GM12891 (cell line): Measurements from ENCODE around the gene SKI.
A peak's percentile ranks its signal among the peaks of the same experiment; 100 is the strongest.
"Not testable (repeated sequence)": the region's sequence is repeated elsewhere in the genome, so short reads cannot be mapped to it uniquely, and the experiment has no call there.

Experiments
- DNase-seq: peaks from one replicate; pipeline ENCODE4 v3.0.0; 2011; ENCODE audit warnings: low spot score; ENCODE audit not compliant: insufficient read length
- FAIRE-seq: peaks from 2 replicates; lab custom pipeline; 2011; peaks lifted over from hg19 to GRCh38; lab: Jason Lieb, UNC
- PAX5 ChIP-seq: IDR thresholded peaks from 2 replicates; pipeline ENCODE4 v1.6.1; 2011; ENCODE audit warnings: low read length, moderate library complexity, mild to moderate bottlenecking; ENCODE audit not compliant: insufficient read depth, severe bottlenecking
- POLR2A ChIP-seq: IDR thresholded peaks from 2 replicates; pipeline ENCODE4 v1.6.1; 2011; ENCODE audit warnings: low read depth, low read length, control low read depth
- POLR2AphosphoS5 ChIP-seq: IDR thresholded peaks from 2 replicates; pipeline ENCODE4 v1.6.1; 2011; ENCODE audit warnings: low read depth, low read length, control low read depth
- POU2F2 ChIP-seq: IDR thresholded peaks from 2 replicates; pipeline ENCODE4 v1.6.1; 2011; ENCODE audit warnings: low read depth, mild to moderate bottlenecking, control low read depth, low read length, moderate library complexity
- SPI1 ChIP-seq: IDR thresholded peaks from 2 replicates; pipeline ENCODE4 v1.6.1; 2011; ENCODE audit warnings: low read depth, low read length, control low read depth
- TAF1 ChIP-seq: IDR thresholded peaks from 2 replicates; pipeline ENCODE4 v1.6.1; 2011; ENCODE audit warnings: low read depth, low read length, control low read depth

The SKI gene

GRCh38 chr1:2288816-2289536, 60.9 kb downstream of the SKI start:
- FAIRE-seq (no peak), DNase-seq (no peak)
- TF ChIP-seq POLR2AphosphoS5 (no peak), POLR2A (no peak), PAX5 (no peak), SPI1 (no peak), TAF1 (no peak), POU2F2 (no peak)

GRCh38 chr1:2289607-2290006, 61.5 kb downstream of the SKI start:
- DNase-seq = no peak

GRCh38 chr1:2290171-2290578, 62.1 kb downstream of the SKI start:
- no peak for DNase-seq
- no peak for TF ChIP-seq POLR2A
- TF ChIP-seq PAX5 = no peak
- peak; percentile 23 for FAIRE-seq

More at GRCh38 chr1:2289607-2290006, 61.5 kb downstream of the SKI start:
- TF ChIP-seq PAX5 (no peak), TAF1 (no peak), POLR2AphosphoS5 (no peak), SPI1 (no peak), POLR2A (no peak), POU2F2 (no peak)
- no peak for FAIRE-seq

DNA sequence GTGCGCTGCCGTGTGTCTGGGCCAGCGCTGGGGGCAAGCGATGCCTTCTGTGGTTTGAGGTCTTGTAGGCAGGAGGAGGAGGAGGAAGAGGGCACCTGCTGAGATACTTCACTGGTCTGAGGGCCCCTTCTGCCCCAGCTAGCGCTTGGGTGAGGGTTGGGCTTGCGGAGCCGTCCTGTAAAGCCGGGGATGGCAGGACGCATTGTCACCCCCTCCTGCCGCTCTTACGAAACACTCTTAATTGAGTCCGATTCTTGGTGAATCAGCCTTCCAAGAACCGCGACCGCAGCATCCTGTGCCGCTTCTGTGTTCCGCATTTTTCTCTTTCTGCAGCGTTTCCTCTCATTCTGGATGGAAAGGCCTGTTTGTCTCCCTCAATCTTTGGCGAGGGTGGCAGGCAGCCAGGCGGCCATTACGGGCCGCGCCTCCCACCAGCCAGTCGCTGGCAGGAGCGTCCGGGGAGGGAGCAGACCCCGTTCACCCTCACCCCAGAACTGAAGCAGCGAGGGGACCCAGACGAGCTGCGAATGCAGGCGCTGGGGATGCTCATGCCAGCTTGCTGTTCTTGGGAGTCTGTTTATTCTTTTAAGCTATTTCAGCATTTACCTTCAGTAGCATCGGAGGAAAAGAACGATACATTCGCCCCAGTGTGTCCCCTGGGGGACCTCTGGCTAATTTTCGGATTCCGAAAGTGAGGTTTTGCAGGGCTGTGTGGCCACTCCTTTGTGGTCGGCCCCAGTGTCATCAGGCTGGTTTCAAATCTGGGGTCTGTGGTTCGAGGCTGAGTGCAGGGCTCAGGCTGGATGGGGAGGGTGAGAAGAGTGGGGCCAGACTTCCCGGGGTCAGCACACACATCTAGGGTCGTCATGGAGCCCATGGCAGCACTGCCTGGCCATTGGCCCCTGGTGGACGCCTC, 62.7 kb downstream of the SKI start:
- TF ChIP-seq PAX5 = no peak
- TF ChIP-seq SPI1 = peak; percentile 91
- no peak for DNase-seq
- FAIRE-seq = peak; percentile 85

- DNase-seq (no peak), FAIRE-seq (peak; percentile 38)
- TF ChIP-seq PAX5 = no peak
- TF ChIP-seq SPI1 = no peak
- no peak for TF ChIP-seq POLR2AphosphoS5
- no peak for TF ChIP-seq POU2F2
- no peak for TF ChIP-seq TAF1
- TF ChIP-seq POLR2A = no peak
These were observed 63.5 kb downstream of the SKI start for GRCh38 chr1:2291577-2291976.

GRCh38 chr1:2292725-2293450, 64.8 kb downstream of the SKI start:
- TF ChIP-seq POLR2A (no peak), SPI1 (no peak), POU2F2 (no peak), POLR2AphosphoS5 (no peak), TAF1 (no peak), PAX5 (no peak)
- no peak for FAIRE-seq
- DNase-seq = no peak

- TF ChIP-seq POLR2A = no peak
- no peak for TF ChIP-seq PAX5
- FAIRE-seq = no peak
- no peak for DNase-seq
These were observed 66.1 kb downstream of the SKI start for GRCh38 chr1:2294033-2294724.

DNA sequence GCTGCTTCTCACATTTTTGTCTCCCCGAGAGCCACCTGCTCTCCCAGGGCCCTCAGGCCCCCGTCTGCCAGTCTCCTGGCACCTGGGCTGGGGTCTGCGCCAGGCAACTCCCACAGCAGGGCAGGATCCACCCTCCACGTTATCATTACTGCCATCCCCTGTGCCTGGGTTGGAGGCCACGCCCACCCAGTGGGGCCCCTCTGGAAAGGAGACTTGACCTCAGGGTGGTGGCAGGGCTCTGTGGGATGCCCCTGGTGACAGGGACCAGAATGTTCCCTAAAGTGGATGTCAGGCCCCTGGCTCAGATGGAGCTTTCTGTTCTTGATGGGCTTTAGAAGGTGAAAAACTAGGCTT, 66.6 kb downstream of the SKI start:
- DNase-seq = no peak
- TF ChIP-seq POLR2A (no peak), SPI1 (no peak), POLR2AphosphoS5 (no peak), POU2F2 (no peak), PAX5 (no peak), TAF1 (no peak)
- FAIRE-seq = no peak

DNA sequence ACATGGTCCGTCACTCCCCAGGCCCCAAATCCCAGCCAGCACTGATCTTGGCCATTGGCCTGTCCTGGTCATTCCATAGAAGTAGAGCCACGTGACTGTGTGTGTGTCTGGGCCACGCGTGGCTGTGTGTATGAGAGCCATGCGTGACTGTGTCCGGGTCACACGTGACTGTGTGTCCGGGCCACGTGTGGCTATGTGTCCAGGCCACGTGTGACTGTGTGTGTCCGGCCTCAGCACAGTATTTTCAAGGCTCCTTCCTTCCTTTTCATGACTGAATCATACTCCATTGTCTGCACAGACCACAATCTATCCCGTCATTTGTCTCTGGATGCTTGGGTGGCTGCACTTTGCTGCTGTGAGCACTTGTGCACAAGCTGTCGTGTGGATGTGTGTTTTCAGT, 67.4 kb downstream of the SKI start:
- DNase-seq = no peak
- FAIRE-seq = no peak
- no peak for TF ChIP-seq POLR2A
- no peak for TF ChIP-seq POU2F2
- TF ChIP-seq SPI1 = no peak
- TF ChIP-seq PAX5 = no peak
- no peak for TF ChIP-seq TAF1
- TF ChIP-seq POLR2AphosphoS5 = no peak

GRCh38 chr1:2296211-2296610, 68.1 kb downstream of the SKI start:
- FAIRE-seq, DNase-seq: not testable (repeated sequence)
